T-helper 2 cell treated with Interferon-gamma antibody and Interleukin-4, amounts not matched to agents 5 μg/mL and 100 μg/mL, for 36 hours (primary cell): ENCODE data around the gene SLC9A8.

Experiments
- DNase-seq: peaks from one replicate; pipeline ENCODE4 v3.0.0; 2021; ENCODE audit warnings: low spot score
- H3K27ac Mint-ChIP-seq: one replicate; pipeline ENCODE4 v1.8.0; 2021; ENCODE audit warnings: mild to moderate bottlenecking, mixed read lengths
- H3K27me3 Mint-ChIP-seq: one replicate; pipeline ENCODE4 v1.8.0; 2021; ENCODE audit warnings: low read depth, mixed read lengths
- H3K36me3 Mint-ChIP-seq: one replicate; pipeline ENCODE4 v1.8.0; 2021; ENCODE audit warnings: low read depth, mixed read lengths
- H3K4me1 Mint-ChIP-seq: one replicate; pipeline ENCODE4 v1.8.0; 2021; ENCODE audit warnings: low read depth, mixed read lengths
- H3K4me3 Mint-ChIP-seq: one replicate; pipeline ENCODE4 v1.8.0; 2022; ENCODE audit warnings: mild to moderate bottlenecking, moderate library complexity, mixed read lengths
- H3K9me3 Mint-ChIP-seq: one replicate; pipeline ENCODE4 v1.8.0; 2021; ENCODE audit warnings: mixed read lengths

The SLC9A8 gene

GRCh38 chr20:49814057-49814694 lies 1.5 kb downstream of the SLC9A8 start:
- peak overlapping the region; percentile 94 for H3K4me3 Mint-ChIP-seq
- no peak for DNase-seq
- H3K9me3 Mint-ChIP-seq: peaks cover 1% of the 10 kb centered on the region
- no peaks in the 10 kb centered on the region for H3K27me3 Mint-ChIP-seq
- H3K27ac Mint-ChIP-seq: peak overlapping the region; percentile 92
- peaks cover 46% of the 10 kb centered on the region for H3K4me1 Mint-ChIP-seq
- peaks cover 43% of the 10 kb centered on the region for H3K36me3 Mint-ChIP-seq

- Mint-ChIP-seq H3K36me3 (peaks cover 75% of the 10 kb centered on the region), H3K4me1 (peaks cover 60% of the 10 kb centered on the region), H3K27me3 (no peaks in the 10 kb centered on the region), H3K4me3 (no peak overlapping the region), H3K9me3 (peaks cover 9% of the 10 kb centered on the region), H3K27ac (no peak overlapping the region)
- no peak for DNase-seq
Measured at GRCh38 chr20:49818816-49819215, 6.2 kb downstream of the SLC9A8 start.

- Mint-ChIP-seq H3K27me3 (no peaks in the 10 kb centered on the region), H3K36me3 (peaks cover 76% of the 10 kb centered on the region), H3K9me3 (peaks cover 9% of the 10 kb centered on the region), H3K4me1 (peaks cover 57% of the 10 kb centered on the region), H3K27ac (no peak overlapping the region), H3K4me3 (no peak overlapping the region)
- DNase-seq: no peak
Measured at GRCh38 chr20:49819702-49820101, 7.1 kb downstream of the SLC9A8 start.

GRCh38 chr20:49821381-49821780 lies 8.8 kb downstream of the SLC9A8 start:
- peak overlapping the region; percentile 57 for H3K27ac Mint-ChIP-seq
- H3K4me1 Mint-ChIP-seq: peaks cover 55% of the 10 kb centered on the region
- peak overlapping the region; percentile 39 for H3K4me3 Mint-ChIP-seq
- peaks cover 9% of the 10 kb centered on the region for H3K9me3 Mint-ChIP-seq
- peaks cover 71% of the 10 kb centered on the region for H3K36me3 Mint-ChIP-seq
- DNase-seq: no peak
- H3K27me3 Mint-ChIP-seq: no peaks in the 10 kb centered on the region

DNA sequence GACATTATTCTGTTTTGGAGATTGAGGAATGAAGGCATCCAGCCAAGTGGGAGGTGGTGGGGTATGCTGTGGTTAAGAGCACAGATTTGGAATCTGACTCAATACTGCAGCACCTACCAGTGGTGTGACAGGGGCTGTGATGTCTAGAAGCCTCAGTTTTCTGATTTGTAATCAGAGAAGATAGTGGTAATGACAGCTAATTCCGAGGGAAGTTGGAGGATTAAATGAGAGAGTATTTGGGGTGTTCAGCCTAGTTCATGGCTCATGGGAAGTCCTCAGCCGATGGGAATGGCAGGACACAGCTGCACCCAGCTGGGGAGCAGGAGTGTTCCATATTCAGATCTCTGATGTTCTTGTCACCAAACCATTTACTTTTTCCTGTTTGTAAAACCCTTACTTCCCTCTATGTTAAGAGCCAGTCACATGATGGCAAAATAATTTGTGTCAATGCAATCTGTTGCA lies 9.3 kb downstream of the SLC9A8 start:
- H3K4me1 Mint-ChIP-seq: peaks cover 55% of the 10 kb centered on the region
- peak overlapping the region; percentile 39 for H3K4me3 Mint-ChIP-seq
- peaks cover 9% of the 10 kb centered on the region for H3K9me3 Mint-ChIP-seq
- no peak for DNase-seq
- peaks cover 70% of the 10 kb centered on the region for H3K36me3 Mint-ChIP-seq
- H3K27me3 Mint-ChIP-seq: no peaks in the 10 kb centered on the region
- H3K27ac Mint-ChIP-seq: peak overlapping the region; percentile 57

- Mint-ChIP-seq H3K4me3 (peak overlapping the region; percentile 32), H3K27ac (peak overlapping the region; percentile 80), H3K27me3 (no peaks in the 10 kb centered on the region), H3K36me3 (peaks cover 59% of the 10 kb centered on the region), H3K9me3 (peaks cover 9% of the 10 kb centered on the region), H3K4me1 (peaks cover 44% of the 10 kb centered on the region)
- DNase-seq: peak; percentile 34
Measured at GRCh38 chr20:49823152-49823847, 10.7 kb downstream of the SLC9A8 start.

GRCh38 chr20:49824206-49824605 lies 11.6 kb downstream of the SLC9A8 start:
- Mint-ChIP-seq H3K27ac (peak overlapping the region; percentile 80), H3K4me3 (peak overlapping the region; percentile 32), H3K9me3 (peaks cover 7% of the 10 kb centered on the region), H3K4me1 (peaks cover 43% of the 10 kb centered on the region), H3K27me3 (no peaks in the 10 kb centered on the region), H3K36me3 (peaks cover 56% of the 10 kb centered on the region)
- no peak for DNase-seq

DNA sequence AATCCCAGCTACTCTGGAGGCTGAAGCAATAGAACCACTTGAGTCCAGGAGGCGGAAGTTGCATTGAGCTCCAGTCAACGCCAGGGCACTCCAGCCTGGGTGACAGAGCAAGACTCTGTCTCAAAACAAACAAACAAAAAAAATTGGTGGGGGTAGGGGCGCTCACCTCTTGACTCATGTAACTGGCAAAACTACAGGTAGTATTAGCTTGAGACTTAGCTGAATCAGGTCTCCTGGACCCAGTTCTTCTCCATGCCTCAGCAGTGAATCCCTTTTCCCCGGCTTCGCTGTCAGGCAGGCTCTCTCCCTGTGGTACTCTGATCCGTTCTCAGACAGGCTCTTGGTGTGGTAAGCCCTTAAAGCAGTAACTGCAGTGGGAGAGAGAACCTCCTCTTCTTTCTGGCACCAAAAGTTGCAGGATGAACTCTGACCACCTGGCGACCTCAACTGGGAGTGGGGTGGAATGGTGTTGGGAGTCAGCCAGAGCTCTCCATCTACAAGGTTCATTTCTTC lies 12.9 kb downstream of the SLC9A8 start:
- peaks cover 53% of the 10 kb centered on the region for H3K36me3 Mint-ChIP-seq
- H3K27ac Mint-ChIP-seq: no peak overlapping the region
- no peaks in the 10 kb centered on the region for H3K27me3 Mint-ChIP-seq
- H3K4me1 Mint-ChIP-seq: peaks cover 39% of the 10 kb centered on the region
- DNase-seq: no peak
- H3K4me3 Mint-ChIP-seq: no peak overlapping the region
- H3K9me3 Mint-ChIP-seq: no peaks in the 10 kb centered on the region

- Mint-ChIP-seq H3K36me3 (peaks cover 33% of the 10 kb centered on the region), H3K9me3 (no peaks in the 10 kb centered on the region), H3K4me1 (peaks cover 3% of the 10 kb centered on the region), H3K27me3 (no peaks in the 10 kb centered on the region), H3K27ac (peak overlapping the region; percentile 13), H3K4me3 (no peak overlapping the region)
- no peak for DNase-seq
Measured at GRCh38 chr20:49831022-49831769, 18.6 kb downstream of the SLC9A8 start.

DNA sequence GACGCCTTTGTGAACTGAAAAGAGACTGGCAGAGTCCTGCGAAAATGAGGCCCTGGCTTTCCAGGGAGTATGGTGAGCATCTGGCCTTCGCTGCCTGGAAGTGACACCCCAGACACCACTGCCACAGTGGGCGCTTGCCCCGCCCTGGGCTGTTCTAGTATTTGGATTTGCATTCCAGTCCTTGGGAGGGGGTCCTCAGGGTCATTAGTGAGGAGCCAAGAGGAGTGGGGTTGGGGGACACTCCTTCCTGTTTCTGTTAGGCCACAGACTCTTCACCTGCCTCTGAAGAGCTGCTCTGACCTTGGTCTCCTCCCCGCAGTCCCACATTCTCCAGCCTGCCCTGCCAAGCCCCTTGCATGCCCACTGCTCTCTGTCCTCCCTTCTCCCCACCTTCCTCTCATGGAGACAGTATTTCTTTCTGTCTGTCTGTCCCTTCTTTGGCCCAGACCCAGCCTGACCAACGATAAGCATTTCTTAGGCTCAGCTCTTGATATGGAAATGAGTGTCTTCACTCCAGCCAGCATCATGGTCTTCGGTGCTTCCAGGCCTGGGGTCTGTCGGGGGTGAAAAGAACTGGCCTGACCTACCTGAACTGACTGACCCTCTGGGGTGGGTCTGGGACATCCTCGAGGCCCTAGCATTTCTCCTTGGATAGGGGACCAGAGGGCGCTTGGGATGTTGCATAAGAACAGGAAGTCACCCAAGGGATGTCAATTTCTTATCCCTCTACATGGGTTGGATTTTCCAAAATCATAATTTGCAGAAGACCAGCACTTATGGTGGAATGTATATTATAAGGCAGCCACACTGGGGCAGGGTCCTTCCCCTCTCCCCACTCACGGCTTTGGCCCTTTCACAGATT lies 19.4 kb downstream of the SLC9A8 start:
- Mint-ChIP-seq H3K27me3 (no peaks in the 10 kb centered on the region), H3K36me3 (peaks cover 38% of the 10 kb centered on the region), H3K27ac (no peak overlapping the region)

GRCh38 chr20:49832632-49833327 lies 20.2 kb downstream of the SLC9A8 start:
- no peak overlapping the region for H3K27ac Mint-ChIP-seq
- peaks cover 39% of the 10 kb centered on the region for H3K36me3 Mint-ChIP-seq
- H3K4me3 Mint-ChIP-seq: no peak overlapping the region
- H3K9me3 Mint-ChIP-seq: no peaks in the 10 kb centered on the region
- no peaks in the 10 kb centered on the region for H3K27me3 Mint-ChIP-seq
- no peak for DNase-seq
- H3K4me1 Mint-ChIP-seq: peaks cover 3% of the 10 kb centered on the region

More for the DNA sequence above, 19.4 kb downstream of the SLC9A8 start:
- Mint-ChIP-seq H3K9me3 (no peaks in the 10 kb centered on the region), H3K4me1 (peaks cover 3% of the 10 kb centered on the region), H3K4me3 (no peak overlapping the region)
- no peak for DNase-seq

DNA sequence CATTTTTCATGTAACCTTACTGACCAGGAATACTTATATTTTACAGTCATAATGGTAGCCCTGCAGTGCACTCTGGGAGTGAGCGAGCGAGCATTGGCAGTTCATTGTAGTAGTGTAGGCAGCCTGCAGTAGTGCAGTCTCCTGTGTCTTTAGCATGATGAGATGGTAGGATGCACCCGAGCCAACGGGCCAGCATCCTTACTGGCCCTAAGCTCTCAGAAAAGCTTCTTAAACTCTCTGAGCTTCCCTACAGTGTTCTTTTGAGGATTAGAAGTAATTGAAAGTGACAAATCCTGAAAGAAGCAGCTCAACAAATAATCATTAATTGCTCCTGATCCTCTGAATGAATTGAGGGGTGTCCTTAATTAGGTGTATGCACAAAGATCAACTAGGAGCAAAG lies 20.9 kb downstream of the SLC9A8 start:
- H3K36me3 Mint-ChIP-seq: peaks cover 39% of the 10 kb centered on the region
- H3K9me3 Mint-ChIP-seq: no peaks in the 10 kb centered on the region
- peaks cover 4% of the 10 kb centered on the region for H3K4me1 Mint-ChIP-seq
- no peaks in the 10 kb centered on the region for H3K27me3 Mint-ChIP-seq
- H3K4me3 Mint-ChIP-seq: no peak overlapping the region
- DNase-seq: no peak
- no peak overlapping the region for H3K27ac Mint-ChIP-seq

DNA sequence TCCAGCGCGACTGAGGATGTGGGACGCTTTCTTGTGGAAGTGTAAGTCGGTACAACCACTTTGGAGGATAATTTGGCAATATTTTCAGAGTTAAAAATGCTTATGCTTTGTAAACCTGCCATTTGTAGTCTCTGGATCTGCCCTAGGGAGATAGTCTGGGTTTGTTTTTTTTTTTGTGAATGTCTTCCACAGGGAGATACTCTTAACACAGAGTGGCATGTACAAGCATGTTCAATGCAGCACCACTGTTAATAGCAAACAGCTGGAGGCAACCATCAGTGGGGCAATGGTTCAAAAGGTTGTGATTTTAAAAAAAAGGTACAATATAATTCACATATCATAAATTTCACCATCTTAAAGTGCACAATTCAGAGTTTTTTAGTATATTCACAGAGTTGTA lies 22.4 kb downstream of the SLC9A8 start:
- H3K9me3 Mint-ChIP-seq: no peaks in the 10 kb centered on the region
- no peaks in the 10 kb centered on the region for H3K27me3 Mint-ChIP-seq
- H3K4me1 Mint-ChIP-seq: peaks cover 5% of the 10 kb centered on the region
- DNase-seq: no peak
- H3K27ac Mint-ChIP-seq: no peak overlapping the region
- peaks cover 40% of the 10 kb centered on the region for H3K36me3 Mint-ChIP-seq
- H3K4me3 Mint-ChIP-seq: no peak overlapping the region
